Endometrium (tissue), 2 donors: Measurements from ENCODE around the gene CARD8.
"Not testable (repeated sequence)": the region's sequence is repeated elsewhere in the genome, so short reads cannot be mapped to it uniquely, and the experiment has no call there.

Source experiments
- FAIRE-seq: peaks from 2 replicates; lab custom pipeline; 2012; peaks lifted over from hg19 to GRCh38; lab: Jason Lieb, UNC
- donor health status: control.
- donor health status: control.

CARD8 gene, protein sequence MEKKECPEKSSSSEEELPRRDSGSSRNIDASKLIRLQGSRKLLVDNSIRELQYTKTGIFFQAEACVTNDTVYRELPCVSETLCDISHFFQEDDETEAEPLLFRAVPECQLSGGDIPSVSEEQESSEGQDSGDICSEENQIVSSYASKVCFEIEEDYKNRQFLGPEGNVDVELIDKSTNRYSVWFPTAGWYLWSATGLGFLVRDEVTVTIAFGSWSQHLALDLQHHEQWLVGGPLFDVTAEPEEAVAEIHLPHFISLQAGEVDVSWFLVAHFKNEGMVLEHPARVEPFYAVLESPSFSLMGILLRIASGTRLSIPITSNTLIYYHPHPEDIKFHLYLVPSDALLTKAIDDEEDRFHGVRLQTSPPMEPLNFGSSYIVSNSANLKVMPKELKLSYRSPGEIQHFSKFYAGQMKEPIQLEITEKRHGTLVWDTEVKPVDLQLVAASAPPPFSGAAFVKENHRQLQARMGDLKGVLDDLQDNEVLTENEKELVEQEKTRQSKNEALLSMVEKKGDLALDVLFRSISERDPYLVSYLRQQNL

GRCh38 chr19:48255376-48256303 lies at the start of gene CARD8:
Gene CARD8 (minus strand): TSS chr19:48255912. CDS start chr19:48241020, 14,892 bp downstream.
- FAIRE-seq: peak; percentile 81

GRCh38 chr19:48303866-48304265 lies 48.2 kb upstream of the CARD8 start:
- no peak for FAIRE-seq

GRCh38 chr19:48303367-48303766 lies 47.7 kb upstream of the CARD8 start:
- no peak for FAIRE-seq

- no peak for FAIRE-seq
Measured at GRCh38 chr19:48302600-48302959, 46.9 kb upstream of the CARD8 start.

- FAIRE-seq: no peak
Measured at GRCh38 chr19:48301886-48302599, 46.3 kb upstream of the CARD8 start.

GRCh38 chr19:48297975-48298374 lies 42.3 kb upstream of the CARD8 start:
- FAIRE-seq: no peak

GRCh38 chr19:48296963-48297734 lies 41.4 kb upstream of the CARD8 start:
- FAIRE-seq: no peak

DNA sequence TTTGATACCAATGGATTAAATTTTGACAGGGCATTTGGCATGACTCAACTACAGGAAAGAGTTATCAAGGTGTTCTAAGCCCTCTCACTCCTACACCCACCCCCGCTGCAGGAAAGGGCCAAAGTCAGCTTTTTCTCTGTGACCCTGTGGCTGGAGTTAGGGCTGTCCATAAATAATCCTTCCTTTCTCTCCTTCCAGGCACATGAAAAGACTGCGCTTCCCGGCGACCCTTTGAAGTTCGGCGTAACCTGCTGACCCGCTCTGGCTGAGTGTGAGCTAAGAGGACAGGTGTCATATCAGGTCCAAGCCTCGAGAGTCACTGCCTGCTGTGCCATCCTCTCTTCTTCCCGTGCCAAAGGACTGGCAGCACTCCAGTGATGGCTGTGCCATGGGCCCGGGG lies 39.7 kb upstream of the CARD8 start:
- FAIRE-seq: no peak

GRCh38 chr19:48292798-48293197 lies 37.1 kb upstream of the CARD8 start:
- no peak for FAIRE-seq

DNA sequence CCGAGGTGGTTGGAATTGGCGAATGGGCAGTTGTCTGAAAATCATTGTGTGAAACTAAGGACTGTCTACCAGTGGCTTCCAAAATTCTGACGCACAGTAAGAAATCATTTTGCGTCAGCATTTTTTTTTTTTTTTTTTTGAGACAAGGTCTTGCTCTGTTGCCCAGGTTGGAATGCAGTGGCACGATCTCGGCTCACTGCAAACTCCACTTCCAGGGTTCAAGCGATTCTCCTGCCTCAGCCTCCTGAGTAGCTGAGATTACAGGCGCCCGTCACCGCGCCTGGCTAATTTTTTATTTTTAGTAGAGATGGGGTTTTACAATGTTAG lies 35.7 kb upstream of the CARD8 start:
- not testable (repeated sequence) for FAIRE-seq

GRCh38 chr19:48290771-48291488 lies 35.2 kb upstream of the CARD8 start:
- FAIRE-seq: peak; percentile 65

DNA sequence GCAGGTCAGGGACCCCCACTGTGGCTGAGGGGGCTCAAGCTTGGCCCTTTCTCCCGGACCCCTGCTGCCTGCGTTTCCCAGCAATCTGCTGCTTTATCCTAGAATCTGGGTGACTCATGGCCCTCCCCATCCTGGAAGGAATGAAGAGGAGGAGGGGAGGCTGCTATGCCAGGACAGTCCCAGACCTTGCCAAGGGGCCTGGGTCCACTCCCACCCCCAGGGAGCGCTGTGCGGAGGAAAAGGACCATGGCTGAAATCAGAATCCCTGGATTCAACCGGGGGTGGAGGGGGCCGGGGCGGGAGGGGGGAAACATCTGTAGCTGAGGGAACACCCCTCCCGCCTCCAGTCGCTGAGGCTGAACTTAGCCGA lies 34.7 kb upstream of the CARD8 start:
- FAIRE-seq: no peak

GRCh38 chr19:48287748-48288147 lies 32.0 kb upstream of the CARD8 start:
- FAIRE-seq: no peak

DNA sequence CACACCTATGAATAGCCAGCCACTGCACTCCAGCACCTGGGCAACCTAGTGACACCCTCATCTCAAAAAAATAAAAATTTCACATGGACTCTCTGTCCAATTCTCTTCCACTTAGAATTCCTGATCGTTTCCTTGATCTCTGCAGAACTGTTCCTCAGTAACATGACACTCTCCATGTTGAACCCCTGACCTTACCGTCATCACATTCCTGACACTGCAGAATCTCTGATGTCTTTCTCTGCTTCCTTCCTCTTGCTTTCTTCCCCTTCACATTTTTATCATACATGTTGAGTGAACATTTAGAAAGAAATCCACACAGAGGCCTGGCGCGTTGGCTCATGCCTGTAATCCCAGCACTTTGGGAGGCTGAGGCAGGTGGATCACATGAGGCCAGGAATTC lies 29.2 kb upstream of the CARD8 start:
- no peak for FAIRE-seq

DNA sequence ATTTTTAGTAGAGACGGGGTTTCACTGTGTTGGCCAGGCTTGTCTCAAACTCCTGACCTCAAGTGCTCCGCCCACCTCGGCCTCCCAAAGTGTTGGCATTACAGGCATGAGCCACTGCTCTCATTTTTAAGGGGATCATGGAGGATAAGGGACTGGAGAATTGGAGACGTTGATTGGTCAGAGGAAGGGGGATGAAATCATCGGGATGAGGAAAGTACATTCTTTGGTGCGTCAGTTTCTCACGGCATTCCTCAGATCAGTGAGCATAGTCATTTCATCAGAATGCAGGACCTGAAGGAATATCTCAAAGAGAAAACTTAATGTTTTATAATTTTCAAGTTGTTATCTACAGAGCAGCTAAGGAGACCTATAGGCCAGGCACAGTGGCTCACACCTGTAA lies 28.2 kb upstream of the CARD8 start:
- FAIRE-seq: no peak

GRCh38 chr19:48279747-48280146 lies 24.0 kb upstream of the CARD8 start:
- no peak for FAIRE-seq

GRCh38 chr19:48274938-48275337 lies 19.2 kb upstream of the CARD8 start:
- FAIRE-seq: no peak

DNA sequence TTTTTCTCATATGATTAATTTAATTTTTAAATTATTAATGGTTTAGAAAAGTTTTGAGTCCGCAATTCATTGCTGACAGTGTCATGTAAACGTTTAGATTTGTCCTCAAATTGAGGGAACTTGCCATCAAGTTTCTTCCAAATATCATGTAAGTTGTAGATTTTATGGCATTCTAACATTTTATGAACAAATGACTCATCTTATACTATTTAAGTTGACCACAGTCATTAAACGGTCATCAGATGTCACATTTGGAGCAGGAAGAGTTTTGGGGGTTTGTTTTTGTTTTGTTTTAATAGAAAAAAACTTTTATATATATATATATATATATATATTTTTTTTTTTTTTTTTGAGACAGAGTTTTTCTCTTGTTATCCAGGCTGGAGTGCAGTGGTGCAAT lies 18.5 kb upstream of the CARD8 start:
- no peak for FAIRE-seq

DNA sequence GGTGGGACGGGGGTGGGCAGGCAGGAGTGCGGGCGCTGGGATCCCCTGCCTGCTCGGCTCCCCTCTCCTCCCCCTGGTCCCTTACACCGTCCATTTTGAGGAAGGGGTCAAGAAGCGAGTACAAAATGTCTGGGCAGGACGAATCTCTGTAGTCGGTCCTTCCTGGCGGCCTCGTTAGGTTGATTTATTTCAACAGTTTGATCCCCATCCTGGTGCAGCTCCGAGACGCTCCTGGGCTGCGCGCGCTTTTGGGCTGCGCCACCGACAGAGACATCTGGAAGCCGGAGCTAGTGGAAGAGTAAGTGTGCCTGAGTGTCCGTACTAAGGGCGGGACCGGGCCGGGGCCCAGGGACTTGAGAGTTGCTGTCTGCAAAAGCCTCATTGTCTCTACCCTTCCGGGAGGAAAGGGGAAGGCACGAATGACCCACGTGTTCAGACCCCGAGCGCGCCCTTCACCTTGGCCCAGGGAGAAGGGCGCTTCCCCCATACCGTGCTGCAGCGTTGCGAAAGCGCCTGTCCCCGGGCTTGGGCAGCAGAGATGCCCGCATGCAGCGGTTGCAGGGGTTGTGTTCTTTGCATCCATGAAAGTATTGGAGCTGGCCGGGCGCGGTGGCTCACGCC lies 15.9 kb upstream of the CARD8 start:
- no peak for FAIRE-seq

DNA sequence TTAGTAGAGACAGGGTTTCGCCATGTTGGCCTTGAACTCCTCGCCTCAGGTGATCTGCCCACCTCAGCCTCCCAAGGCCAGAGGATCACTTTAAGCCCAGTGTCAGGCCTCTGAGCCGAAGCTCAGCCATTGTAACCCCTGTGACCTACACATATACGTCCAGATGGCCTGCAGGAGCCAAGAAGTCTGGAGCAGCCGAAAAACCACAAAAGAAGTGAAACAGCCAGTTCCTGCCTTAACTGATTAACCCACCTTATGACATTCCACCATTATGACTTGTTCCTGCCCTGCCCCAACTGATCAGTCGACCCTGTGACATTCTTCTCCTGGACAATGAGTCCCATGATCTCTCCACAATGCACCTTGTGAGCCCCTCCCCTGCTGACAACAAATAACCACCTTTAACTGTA lies 13.9 kb upstream of the CARD8 start:
- FAIRE-seq: not testable (repeated sequence)

- not testable (repeated sequence) for FAIRE-seq
Measured at GRCh38 chr19:48265326-48265725, 9.6 kb upstream of the CARD8 start.
